NT2/D1 (cell line): ENCODE measurements around the gene BEX4.

ENCODE experiments used
- DNase-seq: peaks from one replicate; pipeline ENCODE4 v3.0.0-alpha.2; 2011; ENCODE audit warnings: low read depth, low spot score
- H3K27me3 ChIP-seq: 2 replicates; pipeline ENCODE4 v1.6.0; 2011; ENCODE audit warnings: mild to moderate bottlenecking; ENCODE audit not compliant: insufficient read length, insufficient read depth
- H3K36me3 ChIP-seq: 2 replicates; pipeline ENCODE4 v1.6.1; 2011; ENCODE audit warnings: mild to moderate bottlenecking, low read length, mixed read lengths; ENCODE audit not compliant: insufficient read depth, insufficient read length
- H3K4me1 ChIP-seq: 2 replicates; pipeline ENCODE4 v1.5.1; 2011; ENCODE audit not compliant: insufficient read depth, insufficient read length
- H3K4me3 ChIP-seq: 2 replicates; pipeline ENCODE4 v1.5.1; 2011; ENCODE audit warnings: low read depth; ENCODE audit not compliant: insufficient read length
- H3K9ac ChIP-seq: 2 replicates; pipeline ENCODE4 v1.6.0; 2011; ENCODE audit warnings: low read depth; ENCODE audit not compliant: insufficient read length
- H3K9me3 ChIP-seq: 2 replicates; pipeline ENCODE4 v1.5.1; 2011; ENCODE audit warnings: mild to moderate bottlenecking, low read length; ENCODE audit not compliant: insufficient read depth
- SUZ12 ChIP-seq: IDR thresholded peaks from 2 replicates; pipeline ENCODE4 v1.6.1; 2011; ENCODE audit not compliant: insufficient read length, insufficient read depth; ENCODE audit errors: extremely low read depth
- YY1 ChIP-seq: IDR thresholded peaks from 2 replicates; pipeline ENCODE4 v1.6.1; 2011; ENCODE audit not compliant: insufficient read length, insufficient read depth
- ZNF274 ChIP-seq: IDR thresholded peaks from 2 replicates; pipeline ENCODE4 v1.6.1; 2011; ENCODE audit warnings: mild to moderate bottlenecking, low read depth, low read length

The BEX4 gene

DNA sequence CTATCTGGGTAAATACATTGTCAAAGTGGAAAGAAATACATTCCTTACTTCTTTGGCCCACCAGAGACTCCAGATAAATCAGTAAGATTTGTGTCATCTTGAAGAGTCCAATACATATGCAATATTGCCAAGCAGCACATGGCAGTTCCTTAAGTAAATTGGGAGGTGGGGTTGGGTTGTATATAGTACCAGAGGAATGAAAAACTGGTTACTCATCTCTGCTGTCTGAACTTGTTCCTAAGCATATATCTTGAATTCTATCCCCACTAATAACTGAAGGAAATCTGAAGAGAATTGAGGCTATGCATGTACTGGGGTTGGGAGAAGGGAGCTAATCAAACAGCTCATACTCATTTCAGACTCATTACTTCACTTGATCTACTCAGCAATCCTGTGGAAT is 25.2 kb downstream of the BEX4 start:
- no peak for TF ChIP-seq ZNF274
- TF ChIP-seq SUZ12, result no peak
- no peak for TF ChIP-seq YY1
- Histone ChIP-seq H3K36me3 (no peaks in the 10 kb centered on the region), H3K4me3 (no peak overlapping the region), H3K9ac (no peak overlapping the region), H3K4me1 (no peaks in the 10 kb centered on the region), H3K27me3 (peaks cover 2% of the 10 kb centered on the region), H3K9me3 (no peaks in the 10 kb centered on the region)
- DNase-seq, result no peak

- Histone ChIP-seq H3K36me3 (peaks cover 14% of the 10 kb centered on the region), H3K9ac (no peak overlapping the region), H3K27me3 (no peaks in the 10 kb centered on the region), H3K9me3 (no peaks in the 10 kb centered on the region), H3K4me3 (no peak overlapping the region), H3K4me1 (no peaks in the 10 kb centered on the region)
- TF ChIP-seq SUZ12 (no peak), ZNF274 (no peak), YY1 (no peak)
- DNase-seq, result no peak
Observed at GRCh38 chrX:103248553-103248952, 33.6 kb downstream of the BEX4 start.

- no peaks in the 10 kb centered on the region for H3K4me1 ChIP-seq
- H3K4me3 ChIP-seq, result no peak overlapping the region
- H3K9ac ChIP-seq, result no peak overlapping the region
- DNase-seq, result no peak
- H3K27me3 ChIP-seq, result no peaks in the 10 kb centered on the region
- peaks cover 20% of the 10 kb centered on the region for H3K36me3 ChIP-seq
- H3K9me3 ChIP-seq, result no peaks in the 10 kb centered on the region
- TF ChIP-seq SUZ12, result no peak
- TF ChIP-seq ZNF274, result no peak
- no peak for TF ChIP-seq YY1
Observed at GRCh38 chrX:103249805-103250204, 34.9 kb downstream of the BEX4 start.

GRCh38 chrX:103250977-103251376 is 36.1 kb downstream of the BEX4 start:
- H3K9ac ChIP-seq, result no peak overlapping the region
- DNase-seq, result no peak
- TF ChIP-seq SUZ12, result no peak
- TF ChIP-seq YY1, result no peak
- no peak for TF ChIP-seq ZNF274
- no peaks in the 10 kb centered on the region for H3K9me3 ChIP-seq
- no peaks in the 10 kb centered on the region for H3K4me1 ChIP-seq
- H3K27me3 ChIP-seq, result no peaks in the 10 kb centered on the region
- peaks cover 20% of the 10 kb centered on the region for H3K36me3 ChIP-seq
- H3K4me3 ChIP-seq, result no peak overlapping the region

GRCh38 chrX:103253608-103254007 is 38.7 kb downstream of the BEX4 start:
- Histone ChIP-seq H3K4me3 (peak overlapping the region; percentile 83), H3K27me3 (no peaks in the 10 kb centered on the region), H3K9ac (peak overlapping the region; percentile 34), H3K36me3 (peaks cover 20% of the 10 kb centered on the region), H3K9me3 (no peaks in the 10 kb centered on the region), H3K4me1 (no peaks in the 10 kb centered on the region)
- no peak for DNase-seq
- TF ChIP-seq ZNF274 (no peak), YY1 (no peak), SUZ12 (no peak)

GRCh38 chrX:103254171-103254824 is 39.4 kb downstream of the BEX4 start:
- peaks cover 20% of the 10 kb centered on the region for H3K36me3 ChIP-seq
- no peaks in the 10 kb centered on the region for H3K4me1 ChIP-seq
- H3K4me3 ChIP-seq, result peak overlapping the region; percentile 83
- H3K9ac ChIP-seq, result peak overlapping the region; percentile 94
- H3K27me3 ChIP-seq, result no peaks in the 10 kb centered on the region
- DNase-seq, result peak; percentile 89
- TF ChIP-seq YY1 (peak; percentile 54), SUZ12 (no peak)
- H3K9me3 ChIP-seq, result no peaks in the 10 kb centered on the region

GRCh38 chrX:103254921-103255493 is 40.1 kb downstream of the BEX4 start, which contains the start of gene TCEAL8:
Gene TCEAL8 (minus strand): TSS chrX:103255155. CDS start chrX:103253979, 1,176 bp downstream.
- Histone ChIP-seq H3K9me3 (no peaks in the 10 kb centered on the region), H3K4me3 (peak within 1 kb of the TSS; percentile 83), H3K36me3 (peaks cover 20% of the 10 kb centered on the region), H3K4me1 (no peaks in the 10 kb centered on the region), H3K27me3 (no peaks in the 10 kb centered on the region), H3K9ac (peak within 1 kb of the TSS; percentile 94)
- TF ChIP-seq ZNF274 (no peak), SUZ12 (no peak), YY1 (no peak)
- DNase-seq, result peak; percentile 82

- Histone ChIP-seq H3K36me3 (peaks cover 20% of the 10 kb centered on the region), H3K4me1 (no peaks in the 10 kb centered on the region), H3K27me3 (no peaks in the 10 kb centered on the region), H3K9ac (no peak overlapping the region), H3K9me3 (no peaks in the 10 kb centered on the region), H3K4me3 (no peak overlapping the region)
- TF ChIP-seq SUZ12 (no peak), ZNF274 (no peak), YY1 (no peak)
- DNase-seq, result no peak
Observed at GRCh38 chrX:103256651-103257050, 41.7 kb downstream of the BEX4 start.
